ENCODE data around the gene DUS1L.

Gene DUS1L

GRCh38 chr17:82087961-82088837 lies 22.6 kb upstream of the DUS1L start:
- no peak for DNase-seq

GRCh38 chr17:82086941-82087906 lies 21.6 kb upstream of the DUS1L start:
- no peak for DNase-seq

- no peak for DNase-seq
These were observed 20.5 kb upstream of the DUS1L start for GRCh38 chr17:82085931-82086764.

GRCh38 chr17:82085031-82085861 lies 19.6 kb upstream of the DUS1L start:
- DNase-seq: no peak

GRCh38 chr17:82084373-82085030 lies 18.9 kb upstream of the DUS1L start:
- DNase-seq: no peak

- no peak for DNase-seq
These were observed 18.1 kb upstream of the DUS1L start for GRCh38 chr17:82083533-82084359.

- DNase-seq: no peak
These were observed 17.4 kb upstream of the DUS1L start for GRCh38 chr17:82083009-82083408.

GRCh38 chr17:82082456-82082855 lies 16.9 kb upstream of the DUS1L start:
- no peak for DNase-seq

- DNase-seq: no peak
These were observed 16.4 kb upstream of the DUS1L start for GRCh38 chr17:82081966-82082365.

GRCh38 chr17:82081546-82081945 lies 15.9 kb upstream of the DUS1L start:
- DNase-seq: no peak

- no peak for DNase-seq
These were observed 15.3 kb upstream of the DUS1L start for GRCh38 chr17:82080789-82081464.

- DNase-seq: no peak
These were observed 14.6 kb upstream of the DUS1L start for GRCh38 chr17:82080048-82080788.

- no peak for DNase-seq
These were observed 13.5 kb upstream of the DUS1L start for GRCh38 chr17:82079001-82079677.

GRCh38 chr17:82078433-82078832 lies 12.8 kb upstream of the DUS1L start:
- no peak for DNase-seq

- no peak for DNase-seq
These were observed 12.2 kb upstream of the DUS1L start for GRCh38 chr17:82077617-82078358.

GRCh38 chr17:82076785-82077591 lies 11.4 kb upstream of the DUS1L start:
- no peak for DNase-seq

Measured in inflammatory macrophage treated with lipopolysaccharide for 4 hours (primary cell).